LHCN-M2 (cell line): ENCODE measurements around the gene MDM2. TPM values are rescaled to one million over a fixed set of nuclear protein-coding genes. Genes with fewer than 3 reads are reported as not detected.
A peak's percentile ranks its signal among the peaks of the same experiment; 100 is the strongest.
"Not testable (repeated sequence)": the region's sequence is repeated elsewhere in the genome, so short reads cannot be mapped to it uniquely, and the experiment has no call there.

Source experiments
- DNase-seq: peaks from one replicate; pipeline ENCODE4 v3.0.0-alpha.2; 2012; ENCODE audit warnings: low read depth
- total RNA-seq: library from RNA; depleted of rRNA; stranded (reverse); fragments of >200 nt; gene quantifications from 2 replicates; pipeline ENCODE4 v1.2.3, GENCODE V29; 2014

MDM2 gene
- total RNA-seq, 1 experiment from 2014 or later = 119 TPM

DNA sequence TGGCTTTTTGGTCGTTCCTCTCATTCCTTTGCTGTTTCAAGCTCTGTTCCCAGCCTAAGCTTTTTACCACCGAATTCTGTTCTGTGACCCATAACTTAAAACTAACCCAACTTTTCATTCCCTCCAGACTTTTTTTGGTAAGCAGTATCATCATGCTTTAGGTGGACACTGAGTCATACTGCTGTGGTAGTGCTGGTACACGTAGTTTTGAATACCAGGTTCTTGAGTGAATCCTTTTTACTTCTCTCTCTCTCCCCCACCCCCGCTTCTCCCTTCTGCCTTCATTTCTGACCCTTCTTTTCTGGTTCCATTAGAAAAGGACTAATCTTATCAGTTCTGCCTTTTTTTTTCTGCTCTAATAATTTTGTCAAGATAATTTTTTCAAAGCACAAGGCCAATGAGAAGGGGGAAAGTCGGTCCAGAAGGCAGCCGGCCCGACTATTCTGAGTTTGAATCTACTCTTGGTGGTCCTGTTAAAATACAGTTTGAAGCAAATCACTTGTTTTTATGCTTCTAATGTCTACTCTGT lies 2.3 kb upstream of the MDM2 start:
- DNase-seq = no peak

- DNase-seq = no peak
Measured at GRCh38 chr12:68806488-68807237, 1.3 kb upstream of the MDM2 start.

DNA sequence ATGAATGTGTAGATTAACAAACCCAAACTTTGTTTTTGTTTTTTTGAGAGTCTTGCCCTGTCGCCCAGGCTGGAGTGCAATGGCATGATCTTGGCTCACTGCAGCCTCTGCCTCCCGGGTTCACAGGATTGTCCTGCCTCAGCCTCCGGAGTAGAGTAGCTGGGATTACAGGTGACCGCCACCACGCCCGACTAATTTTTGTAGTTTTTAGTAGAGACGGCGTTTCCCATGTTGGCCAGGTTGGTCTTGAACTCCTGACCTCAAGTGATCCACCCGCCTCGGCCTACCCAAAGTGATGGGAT lies 752 bp upstream of the MDM2 start:
- DNase-seq = not testable (repeated sequence)

DNA sequence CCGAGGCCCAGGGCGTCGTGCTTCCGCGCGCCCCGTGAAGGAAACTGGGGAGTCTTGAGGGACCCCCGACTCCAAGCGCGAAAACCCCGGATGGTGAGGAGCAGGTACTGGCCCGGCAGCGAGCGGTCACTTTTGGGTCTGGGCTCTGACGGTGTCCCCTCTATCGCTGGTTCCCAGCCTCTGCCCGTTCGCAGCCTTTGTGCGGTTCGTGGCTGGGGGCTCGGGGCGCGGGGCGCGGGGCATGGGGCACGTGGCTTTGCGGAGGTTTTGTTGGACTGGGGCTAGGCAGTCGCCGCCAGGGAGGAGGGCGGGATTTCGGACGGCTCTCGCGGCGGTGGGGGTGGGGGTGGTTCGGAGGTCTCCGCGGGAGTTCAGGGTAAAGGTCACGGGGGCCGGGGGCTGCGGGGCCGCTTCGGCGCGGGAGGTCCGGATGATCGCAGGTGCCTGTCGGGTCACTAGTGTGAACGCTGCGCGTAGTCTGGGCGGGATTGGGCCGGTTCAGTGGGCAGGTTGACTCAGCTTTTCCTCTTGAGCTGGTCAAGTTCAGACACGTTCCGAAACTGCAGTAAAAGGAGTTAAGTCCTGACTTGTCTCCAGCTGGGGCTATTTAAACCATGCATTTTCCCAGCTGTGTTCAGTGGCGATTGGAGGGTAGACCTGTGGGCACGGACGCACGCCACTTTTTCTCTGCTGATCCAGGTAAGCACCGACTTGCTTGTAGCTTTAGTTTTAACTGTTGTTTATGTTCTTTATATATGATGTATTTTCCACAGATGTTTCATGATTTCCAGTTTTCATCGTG lies 612 bp downstream of the MDM2 start:
- peak; percentile 95 for DNase-seq

DNA sequence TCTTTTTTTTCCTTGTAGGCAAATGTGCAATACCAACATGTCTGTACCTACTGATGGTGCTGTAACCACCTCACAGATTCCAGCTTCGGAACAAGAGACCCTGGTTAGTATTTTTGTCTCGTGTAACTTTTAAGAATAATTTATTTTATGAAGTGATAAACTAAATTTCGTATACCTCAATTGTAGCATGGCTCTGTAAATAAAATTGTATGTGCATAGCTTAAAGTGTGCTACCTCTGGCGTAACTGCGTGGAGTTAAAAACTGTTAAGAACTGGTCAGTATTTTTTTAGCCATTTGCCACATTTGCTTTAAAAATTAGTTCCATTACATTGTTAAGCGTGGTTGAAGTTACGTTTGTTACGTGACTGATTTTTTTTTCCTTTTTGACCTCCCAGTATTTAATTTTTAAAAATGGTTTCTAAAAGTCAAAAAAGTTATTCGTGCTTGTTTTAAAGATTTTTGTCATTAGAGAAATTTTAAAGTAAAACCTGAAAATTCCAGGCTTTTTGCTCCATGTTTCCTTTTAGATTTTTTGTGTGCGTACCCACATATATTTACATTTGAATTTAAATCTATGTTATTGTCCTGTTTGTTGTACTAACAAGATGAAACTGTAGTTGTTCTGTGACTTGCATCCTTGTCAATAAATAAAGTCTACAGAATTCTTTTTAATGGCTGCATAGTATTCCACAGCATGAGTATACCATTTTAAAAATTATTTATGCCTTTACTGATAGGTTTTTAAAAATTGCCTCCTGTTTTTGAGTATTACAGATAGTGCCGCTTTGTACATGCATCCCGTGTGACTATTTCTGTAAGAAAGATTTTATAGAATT lies 1.4 kb downstream of the MDM2 start:
- DNase-seq = no peak

- not testable (repeated sequence) for DNase-seq
Measured at GRCh38 chr12:68810027-68810389, 2.0 kb downstream of the MDM2 start.

GRCh38 chr12:68811573-68811972 lies 3.6 kb downstream of the MDM2 start:
- not testable (repeated sequence) for DNase-seq

GRCh38 chr12:68812553-68813241 lies 4.7 kb downstream of the MDM2 start:
- no peak for DNase-seq

- DNase-seq = no peak
Measured at GRCh38 chr12:68813242-68813593, 5.2 kb downstream of the MDM2 start.

- DNase-seq = no peak
Measured at GRCh38 chr12:68814490-68815231, 6.7 kb downstream of the MDM2 start.

DNA sequence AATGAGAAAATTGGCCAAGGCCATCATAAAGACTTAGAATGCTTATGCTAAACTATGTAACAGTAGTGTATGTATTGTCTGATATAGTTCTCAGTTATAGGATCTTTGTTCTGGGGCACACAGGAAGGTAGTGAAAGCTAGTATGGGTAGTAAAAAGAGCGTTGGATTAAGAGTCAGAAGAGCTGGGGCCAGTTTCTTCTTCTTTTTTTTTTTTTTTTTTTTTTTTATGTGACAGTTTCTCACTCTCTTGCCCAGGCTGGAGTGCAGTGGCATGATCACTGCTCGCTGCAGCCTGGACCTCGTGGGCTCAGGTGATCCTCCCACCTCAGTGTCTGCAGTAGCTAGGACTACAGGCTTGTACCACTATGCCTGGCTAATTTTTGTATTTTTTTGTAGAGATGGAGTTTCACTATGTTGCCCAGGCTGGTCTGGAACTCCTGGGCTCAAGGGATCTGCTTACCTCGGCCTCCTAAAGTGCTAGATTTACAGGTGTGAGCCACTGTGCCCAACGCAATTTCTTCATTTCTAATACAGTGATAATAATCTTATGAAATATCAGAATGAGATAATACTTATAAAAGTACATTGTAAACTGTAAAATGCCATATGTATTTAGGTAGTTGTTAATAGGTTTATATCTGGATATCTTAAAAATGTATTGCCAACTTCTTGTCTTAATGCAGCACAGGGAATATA lies 7.4 kb downstream of the MDM2 start:
- no peak for DNase-seq

DNA sequence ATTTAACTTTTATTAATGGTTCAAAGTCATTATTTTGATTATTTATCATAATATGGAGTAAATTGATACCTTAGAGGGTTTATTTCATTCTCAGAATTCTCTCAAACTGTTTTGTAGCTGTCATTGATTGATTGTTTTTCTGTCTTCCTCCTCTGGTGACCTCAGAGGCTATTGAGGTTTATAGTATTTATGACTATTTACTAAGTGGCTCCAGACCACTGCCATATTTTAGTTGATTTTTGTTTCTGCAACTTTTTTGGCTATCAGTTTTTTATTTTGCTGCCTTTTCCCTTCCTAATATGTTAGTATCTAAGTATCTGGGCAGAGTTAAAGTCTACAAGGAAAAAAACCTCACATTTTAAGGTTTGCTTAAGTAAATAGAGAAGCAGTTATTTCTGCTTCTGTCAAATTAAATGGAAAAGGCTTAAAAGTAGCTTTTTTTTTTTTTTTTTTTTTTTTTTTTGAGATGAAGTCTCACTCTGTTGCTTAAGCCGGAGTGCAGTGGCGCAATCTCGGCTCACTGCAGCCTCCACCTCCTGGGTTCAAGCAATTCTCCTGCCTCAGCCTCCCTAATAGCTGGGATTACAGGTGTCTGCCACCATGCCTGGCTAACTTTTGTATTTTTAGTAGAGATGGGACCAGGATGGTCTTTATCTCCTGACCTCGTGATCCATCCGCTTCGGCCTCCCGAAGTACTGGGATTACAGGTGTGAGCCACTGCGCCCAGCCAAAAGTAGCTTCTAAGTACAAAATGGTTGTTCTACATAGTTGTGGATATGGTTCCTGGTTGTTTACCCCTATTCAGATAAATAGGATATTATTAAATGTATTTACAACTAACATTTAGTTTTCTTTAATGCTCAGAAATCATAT lies 8.2 kb downstream of the MDM2 start:
- DNase-seq = no peak

GRCh38 chr12:68819481-68819880 lies 11.5 kb downstream of the MDM2 start:
- not testable (repeated sequence) for DNase-seq

DNA sequence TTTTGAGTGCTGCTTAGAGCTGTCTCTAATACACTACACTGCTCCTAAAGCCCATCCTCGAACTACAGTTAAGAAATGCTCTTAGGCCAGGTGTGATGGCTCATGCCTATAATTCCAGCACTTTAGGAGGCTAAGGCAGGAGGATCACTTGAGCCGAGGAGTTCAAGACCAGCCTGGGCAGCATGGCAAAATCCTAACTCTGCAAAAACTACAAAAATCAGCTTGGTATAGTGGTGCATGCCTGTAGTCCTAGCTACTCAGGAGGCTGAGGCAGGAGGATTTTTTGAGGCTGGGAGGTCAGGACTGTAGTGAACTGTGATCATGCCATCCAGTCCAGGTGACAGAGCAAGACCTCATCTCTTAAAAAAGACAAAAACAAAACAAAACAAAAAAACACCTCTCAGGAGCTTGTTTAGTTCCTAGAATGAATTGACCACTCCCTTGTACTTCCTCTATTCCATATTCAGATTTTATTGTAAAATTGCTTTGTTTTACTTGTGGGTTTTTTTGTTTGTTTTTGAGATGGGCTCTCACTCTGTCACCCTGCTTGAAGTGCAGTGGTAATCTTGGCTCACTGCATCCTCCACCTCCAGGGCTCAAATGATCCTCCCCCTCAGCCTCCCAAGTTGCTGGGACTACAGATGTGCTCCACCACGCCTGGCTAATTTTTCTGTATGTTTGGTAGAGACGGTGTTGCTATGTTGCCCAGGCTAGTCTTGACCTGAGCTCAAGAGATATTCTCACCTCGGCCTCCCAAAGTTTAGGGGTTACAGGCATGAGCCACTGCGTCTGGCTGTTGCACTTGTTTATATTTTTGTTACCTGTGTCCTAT lies 13.6 kb downstream of the MDM2 start:
- no peak for DNase-seq

GRCh38 chr12:68823696-68824095 lies 15.7 kb downstream of the MDM2 start:
- no peak for DNase-seq

GRCh38 chr12:68824131-68824530 lies 16.2 kb downstream of the MDM2 start:
- DNase-seq = no peak

DNA sequence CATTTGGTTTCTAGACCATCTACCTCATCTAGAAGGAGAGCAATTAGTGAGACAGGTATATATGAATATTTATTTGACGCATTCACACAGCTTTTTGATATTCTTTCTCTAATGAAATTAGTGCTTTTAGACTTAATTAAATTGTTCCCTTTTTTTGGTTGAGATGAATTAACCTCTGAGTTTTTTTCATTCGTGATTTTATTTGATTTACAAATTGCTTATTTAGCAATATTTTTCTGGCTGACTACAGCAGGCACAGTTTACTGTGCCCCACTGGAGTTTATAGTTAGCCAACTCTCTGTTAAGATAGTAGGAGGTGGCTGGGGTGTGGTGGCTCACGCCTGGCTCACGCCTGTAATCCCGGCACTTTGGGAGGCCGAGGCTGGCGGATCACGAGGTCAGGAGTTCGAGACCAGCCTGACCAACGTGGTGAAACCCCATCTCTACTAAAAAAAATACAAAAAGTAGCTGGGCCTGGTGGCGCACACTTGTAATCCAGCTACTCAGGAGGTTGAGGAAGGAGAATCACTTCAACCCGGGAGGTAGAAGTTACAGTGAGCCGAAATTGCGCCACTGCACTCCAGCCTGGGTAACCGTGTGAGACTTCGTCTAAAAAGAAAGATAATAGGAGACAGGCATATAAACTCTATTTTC lies 16.7 kb downstream of the MDM2 start:
- DNase-seq = no peak
